Lower leg skin (tissue), 3 donors: Measurements from ENCODE around the gene GPR18.

Source experiments
- CTCF ChIP-seq, 3 donors: fragments of 450-650 bp; IDR thresholded peaks; one replicate each; pipeline ENCODE4 v1.5.1; 2016; ENCODE audit warnings: antibody characterized with exemption in 3 of 3, mild to moderate bottlenecking in 3 of 3, moderate library complexity in 2 of 3
- POLR2A ChIP-seq, 2 donors: fragments of 450-650 bp; IDR thresholded peaks; one replicate each; pipeline ENCODE4 v1.6.1; 2016 to 2017; ENCODE audit warnings: antibody characterized with exemption in 2 of 2, mild to moderate bottlenecking in 1 of 2, moderate library complexity in 1 of 2

- TF ChIP-seq CTCF (IDR thresholded peaks at IDR 0.05) (no peak), POLR2A (IDR thresholded peaks at IDR 0.05) (no peak)
These were observed 27.2 kb downstream of the GPR18 start for GRCh38 chr13:99230991-99231390.
